Bronchial smooth muscle cell (primary cell): ENCODE results near the gene OR2C1. TPM values are rescaled to one million over a fixed set of nuclear protein-coding genes. Genes with fewer than 3 reads are reported as not detected.

Source experiments
- total RNA-seq: library from RNA; depleted of rRNA; stranded (reverse); fragments of >200 nt; gene quantifications from 2 replicates; pipeline ENCODE4 v1.2.1, GENCODE V29; 2014

The OR2C1 gene
- 0.16 and 0.43 TPM in 2 replicates for total RNA-seq

DNA sequence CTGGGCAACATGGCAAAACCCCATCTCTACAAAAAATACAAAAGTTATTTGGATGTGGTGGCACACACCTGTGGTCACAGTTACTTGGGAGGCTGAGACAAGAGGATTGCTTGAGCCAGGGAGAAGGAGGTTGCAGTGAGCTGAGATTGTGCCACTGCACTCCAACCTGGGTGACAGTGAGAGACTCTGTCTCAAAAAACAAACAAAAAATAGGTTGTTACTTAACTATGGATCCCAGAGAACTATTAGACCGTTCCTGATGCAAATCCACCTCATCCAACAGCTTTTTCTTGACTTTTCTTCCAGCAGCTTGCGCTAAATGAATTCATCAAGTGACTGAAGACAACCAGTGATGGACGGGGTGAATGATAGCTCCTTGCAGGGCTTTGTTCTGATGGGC is at the start of gene OR2C1:
OR2C1 (plus strand) TSS at position 301 of the 400 bp plus-strand sequence; CDS start at position 353, 52 bp downstream.

DNA sequence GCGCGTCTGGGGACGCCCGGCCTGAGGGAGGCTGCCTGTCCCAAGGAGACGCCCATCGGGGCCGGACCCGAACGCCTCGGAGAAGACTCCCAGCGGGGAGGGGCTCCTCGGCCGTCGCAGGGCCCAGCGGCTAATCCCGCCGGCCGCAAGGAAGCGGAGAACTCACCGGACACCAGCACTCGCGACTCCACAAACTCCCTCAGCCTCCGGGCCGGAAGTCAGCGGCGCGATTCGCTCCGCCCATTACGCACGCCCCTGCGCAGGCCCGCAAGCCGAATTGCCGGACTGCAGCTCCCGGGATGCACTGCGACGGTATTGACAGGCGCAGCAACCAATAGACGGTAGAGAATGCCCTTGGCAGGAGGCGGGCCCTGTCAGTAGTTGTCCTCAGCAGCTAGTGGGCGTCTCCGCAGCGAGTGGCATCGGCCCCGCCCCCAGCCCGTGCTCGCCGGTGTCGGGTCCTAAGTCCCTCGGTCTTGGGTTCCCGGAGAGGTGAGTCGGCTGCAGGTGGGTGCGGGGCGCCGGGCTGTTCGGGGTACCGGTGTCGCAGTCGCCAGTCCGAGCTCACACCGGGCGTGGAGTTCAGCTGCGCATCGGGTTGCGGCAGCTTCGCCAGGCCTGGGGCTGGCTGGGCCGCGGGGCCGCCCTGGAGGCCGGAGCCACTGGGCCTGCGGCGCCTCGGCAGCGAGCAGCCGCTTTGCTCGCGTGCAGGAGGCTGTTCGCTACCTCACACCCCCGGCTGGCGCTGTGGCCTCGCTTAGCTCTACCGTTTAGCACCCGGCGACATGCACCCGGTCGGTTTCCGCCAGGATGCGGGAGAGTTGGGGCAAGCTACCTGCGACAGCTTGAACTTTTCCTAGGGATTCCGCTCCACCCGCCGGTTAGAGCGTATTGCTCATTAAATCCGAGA is 45.3 kb downstream of the OR2C1 start, which contains the start of the genes ZNF174 and ZSCAN32:
ZNF174 (plus strand) TSS at position 437 of the 910 bp plus-strand sequence. CDS start 790 bp downstream, outside the sequence.
ZSCAN32 (minus strand) TSS at position 226 of the 910 bp plus-strand sequence. CDS start 3,447 bp downstream, outside the sequence.

Other genes with a start within 250 kb of the OR2C1 start
- 12.1 and 14.3 TPM in 2 replicates for gene ZNF205, start 243.3 kb upstream of the OR2C1 start, total RNA-seq
- 3.2 and 5.0 TPM in 2 replicates for gene ZNF213, start 220.9 kb upstream of the OR2C1 start, total RNA-seq
- not detected in 2 replicates for gene OR1F1, start 167.7 kb upstream of the OR2C1 start, total RNA-seq
- gene ZNF200, start 120.7 kb upstream of the OR2C1 start, total RNA-seq = 6.0 and 6.3 TPM in 2 replicates
- under 0.01 and 0.09 TPM in 2 replicates for gene MEFV, start 99.3 kb upstream of the OR2C1 start, total RNA-seq
- gene ZNF263, start 72.4 kb upstream of the OR2C1 start, total RNA-seq = 30.0 and 30.6 TPM in 2 replicates
- 4.4 and 8.5 TPM in 2 replicates for gene TIGD7, start 50.5 kb upstream of the OR2C1 start, total RNA-seq
- gene ZNF75A, start 50.4 kb upstream of the OR2C1 start, total RNA-seq = 16.7 and 18.3 TPM in 2 replicates
- gene ZSCAN32, start 45.1 kb downstream of the OR2C1 start, total RNA-seq = 6.2 and 9.1 TPM in 2 replicates
- 4.8 and 6.3 TPM in 2 replicates for gene ZNF174, start 45.3 kb downstream of the OR2C1 start, total RNA-seq
- 1.1 and 1.3 TPM in 2 replicates for gene ZNF597, start 87.6 kb downstream of the OR2C1 start, total RNA-seq
- gene NAA60, start 87.8 kb downstream of the OR2C1 start, total RNA-seq = 8.4 and 14.6 TPM in 2 replicates
- not detected in 2 replicates for gene C16orf90, start 139.6 kb downstream of the OR2C1 start, total RNA-seq
- gene CLUAP1, start 145.1 kb downstream of the OR2C1 start, total RNA-seq = 21.8 and 45.3 TPM in 2 replicates
- gene NLRC3, start 221.5 kb downstream of the OR2C1 start, total RNA-seq = under 0.01 TPM in 2 replicates